ENCODE measurements around the gene ITGAD. TPM values are rescaled to one million over a fixed set of nuclear protein-coding genes. Genes with fewer than 3 reads are reported as not detected.

The ITGAD gene
- total and polyA plus RNA-seq, 12 donors: 0.03 to 0.35 (median 0.11) TPM; not detected in 5

GRCh38 chr16:31470615-31471014, 77.5 kb downstream of the ITGAD start:
- no peaks in the 10 kb centered on the region for H3K9me3 ChIP-seq (replicated peaks in 1 of 3)
- DNase-seq: no peak
- no peak overlapping the region for H3K4me3 ChIP-seq
- WGBS, 4 donors: 80 to 86% (median 82%) methylated on average over 3 of the region's 3 CpGs
- H3K4me1 ChIP-seq (replicated peaks in 1 of 2): peaks cover 0 to 10% of the 10 kb centered on the region in 2 donors
- TF ChIP-seq CTCF (IDR thresholded peaks at IDR 0.05): no peak
- TF ChIP-seq POLR2A (IDR thresholded peaks at IDR 0.05): no peak
- intact Hi-C loops (cut with DNase I): loop anchor here in 1 of 2 donors (10.0 kb wide), 1 partner anchor 234 kb away; no protein-coding TSS in a partner anchor
- H3K27ac ChIP-seq: peak overlapping the region in 1 of 5 donors; percentile 95
- H3K27me3 ChIP-seq: no peaks in the 10 kb centered on the region
- peaks cover 0 to 21% of the 10 kb centered on the region in 2 donors for H3K36me3 ChIP-seq (replicated peaks in 1 of 2)

GRCh38 chr16:31471241-31471874, 78.2 kb downstream of the ITGAD start:
- Histone ChIP-seq H3K9me3 (replicated peaks in 1 of 3) (no peaks in the 10 kb centered on the region), H3K4me1 (replicated peaks in 1 of 2) (peaks cover 0 to 10% of the 10 kb centered on the region in 2 donors), H3K27ac (peak overlapping the region in 4 of 5 donors; percentile 12 to 95 (median 72)), H3K36me3 (replicated peaks in 1 of 2) (peaks cover 0 to 19% of the 10 kb centered on the region in 2 donors), H3K27me3 (no peaks in the 10 kb centered on the region), H3K4me3 (peak overlapping the region in 2 of 4 donors; percentile 46 to 77)
- intact Hi-C loops (cut with DNase I): loop anchor here in 1 of 2 donors (10.0 kb wide), 1 partner anchor 233 kb away; no protein-coding TSS in a partner anchor
- TF ChIP-seq POLR2A (IDR thresholded peaks at IDR 0.05) (no peak), CTCF (IDR thresholded peaks at IDR 0.05) (no peak)
- 47 to 73% (median 64%) methylated on average over 7 to 15 of the region's 15 CpGs for WGBS, 4 donors
- no peak for DNase-seq

- 0 to 2% (median 1%) methylated on average over 29 to 63 of the region's 63 CpGs for WGBS, 4 donors
- Histone ChIP-seq H3K9me3 (replicated peaks in 1 of 3) (no peaks in the 10 kb centered on the region), H3K27ac (peak within 1 kb of the TSS; percentile 50 to 95 (median 69)), H3K27me3 (no peaks in the 10 kb centered on the region), H3K4me3 (peak within 1 kb of the TSS in 2 of 4 donors; percentile 46 to 77), H3K36me3 (replicated peaks in 1 of 2) (peaks cover 0 to 17% of the 10 kb centered on the region in 2 donors), H3K4me1 (replicated peaks in 1 of 2) (peaks cover 0 to 10% of the 10 kb centered on the region in 2 donors)
- intact Hi-C loops (cut with DNase I): loop anchor here in 1 of 2 donors (10.0 kb wide), 1 partner anchor 233 kb away; no protein-coding TSS in a partner anchor
- TF ChIP-seq POLR2A (IDR thresholded peaks at IDR 0.05): no peak
- TF ChIP-seq CTCF (IDR thresholded peaks at IDR 0.05): no peak
- DNase-seq: peak in 4 of 7 donors; percentile 40 to 52 (median 48)
These were observed 79.0 kb downstream of the ITGAD start, which contains the start of gene TGFB1I1 for GRCh38 chr16:31471875-31472708. Gene TGFB1I1 (plus strand): TSS chr16:31472152. CDS start chr16:31472189, 37 bp downstream.

- Histone ChIP-seq H3K27ac (peak overlapping the region; percentile 50 to 95 (median 69)), H3K27me3 (no peaks in the 10 kb centered on the region), H3K9me3 (replicated peaks in 1 of 3) (no peaks in the 10 kb centered on the region), H3K4me1 (replicated peaks in 1 of 2) (peaks cover 0 to 13% of the 10 kb centered on the region in 2 donors), H3K36me3 (replicated peaks in 1 of 2) (peaks cover 0 to 17% of the 10 kb centered on the region in 2 donors), H3K4me3 (peak overlapping the region in 2 of 4 donors; percentile 46 to 77)
- intact Hi-C loops (cut with DNase I): loop anchor here in 1 of 2 donors (10.0 kb wide), 1 partner anchor 232 kb away; no protein-coding TSS in a partner anchor
- TF ChIP-seq POLR2A (IDR thresholded peaks at IDR 0.05): no peak
- peak; percentile 53 to 94 (median 76) for TF ChIP-seq CTCF (IDR thresholded peaks at IDR 0.05)
- WGBS, 4 donors: 19 to 34% (median 28%) methylated on average over 13 to 20 of the region's 20 CpGs
- DNase-seq: peak; percentile 88 to 97 (median 94)
These were observed 79.6 kb downstream of the ITGAD start for GRCh38 chr16:31472709-31473203.
